GM23338 (cell line): ENCODE data around the gene ARHGEF19.

Experiments
- CTCF ChIP-seq, 2 experiments: fragments of 200-600 bp in 1 of 2; sonication (generic) in 1 of 2; conservative IDR thresholded peaks; 2 replicates each; pipeline versions ENCODE4 v1.5.1 to v1.6.1; 2016 to 2017; ENCODE audit warnings: antibody characterized with exemption in 2 of 2, low read depth in 2 of 2, mild to moderate bottlenecking in 2 of 2, moderate library complexity in 1 of 2
- ETS1 ChIP-seq: IDR thresholded peaks from 2 replicates; pipeline ENCODE4 v1.6.1; 2016; ENCODE audit warnings: antibody characterized with exemption
- EZH2 ChIP-seq: fragments of 200-600 bp; sonication (generic); IDR thresholded peaks from one replicate; pipeline ENCODE4 v1.8.0; 2017; ENCODE audit warnings: antibody characterized with exemption, mild to moderate bottlenecking, low read depth; ENCODE audit not compliant: unreplicated experiment
- EZH2phosphoT487 ChIP-seq: fragments of 200-600 bp; sonication (generic); IDR thresholded peaks from one replicate; pipeline ENCODE4 v1.8.1; 2018; ENCODE audit warnings: antibody characterized with exemption; ENCODE audit not compliant: unreplicated experiment
- JUNB ChIP-seq: IDR thresholded peaks from one replicate; pipeline ENCODE4 v1.6.1; 2016; ENCODE audit warnings: antibody characterized with exemption; ENCODE audit not compliant: unreplicated experiment
- POLR2AphosphoS5 ChIP-seq: IDR thresholded peaks from 2 replicates; pipeline ENCODE4 v1.6.1; 2016; ENCODE audit warnings: antibody characterized with exemption, low read depth
- REST ChIP-seq: IDR thresholded peaks from one replicate; pipeline ENCODE4 v1.6.1; 2018; ENCODE audit warnings: antibody characterized with exemption; ENCODE audit not compliant: unreplicated experiment
- STAT1 ChIP-seq: IDR thresholded peaks from one replicate; pipeline ENCODE4 v1.6.1; 2016; ENCODE audit warnings: antibody characterized with exemption; ENCODE audit not compliant: unreplicated experiment

GRCh38 chr1:16213013-16213412, 561 bp upstream of the ARHGEF19 start:
- TF ChIP-seq CTCF (conservative IDR thresholded peaks at IDR 0.05; ENCODE audit: low read depth in 2 of 2) (no peak), EZH2phosphoT487 (no peak), STAT1 (no peak), EZH2 (no peak), REST (no peak), JUNB (no peak), ETS1 (no peak), POLR2AphosphoS5 (no peak)
